RCC 7860 (cell line): Measurements from ENCODE around the gene DNER.

Experiments used
- DNase-seq: peaks from one replicate; pipeline ENCODE4 v3.0.0-alpha.2; 2015; ENCODE audit warnings: low spot score
- FAIRE-seq: peaks from 2 replicates; lab custom pipeline; 2012; peaks lifted over from hg19 to GRCh38; lab: Jason Lieb, UNC

Gene DNER

DNA sequence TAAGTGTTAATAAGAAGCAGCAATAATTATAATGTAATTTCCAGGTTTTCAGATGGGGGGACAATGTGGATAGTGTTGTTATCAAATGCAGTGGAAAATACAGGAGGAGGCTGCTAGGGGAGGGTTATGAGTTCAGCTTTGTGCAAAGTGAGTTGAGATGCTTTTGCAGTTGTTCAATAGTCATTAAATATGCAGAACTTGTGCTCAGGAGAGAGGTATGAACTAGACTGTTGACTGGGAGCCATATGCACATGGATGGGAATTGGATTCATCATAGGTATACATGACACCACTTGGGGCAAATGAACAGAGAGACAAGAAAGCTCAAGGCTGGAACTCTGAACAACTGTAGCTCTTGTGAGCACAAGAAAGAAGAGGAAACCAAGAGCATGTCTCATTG is 261.1 kb downstream of the DNER start:
- FAIRE-seq (no peak), DNase-seq (no peak)

GRCh38 chr2:229451852-229452251 is 262.5 kb downstream of the DNER start:
- FAIRE-seq (no peak), DNase-seq (no peak)

DNA sequence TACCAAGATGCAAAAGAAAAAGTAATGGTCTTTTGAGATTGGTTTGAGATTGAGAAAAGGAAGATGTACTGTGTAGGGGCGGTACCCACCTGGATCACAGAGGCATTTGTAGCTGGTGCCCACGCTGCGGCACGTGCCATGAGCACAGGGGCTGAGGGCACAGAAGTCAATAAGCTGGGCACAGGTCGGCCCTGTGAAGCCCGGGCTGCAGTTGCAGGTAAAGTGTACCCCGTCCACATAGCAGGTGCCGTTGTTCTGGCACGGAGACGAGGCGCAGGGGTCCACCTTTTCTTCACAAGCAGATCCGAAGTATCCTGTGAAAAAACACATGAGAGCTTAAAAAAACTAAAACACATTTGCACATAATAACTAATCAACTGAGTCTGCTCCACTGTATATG is 267.1 kb downstream of the DNER start:
- FAIRE-seq (no peak), DNase-seq (no peak)

DNA sequence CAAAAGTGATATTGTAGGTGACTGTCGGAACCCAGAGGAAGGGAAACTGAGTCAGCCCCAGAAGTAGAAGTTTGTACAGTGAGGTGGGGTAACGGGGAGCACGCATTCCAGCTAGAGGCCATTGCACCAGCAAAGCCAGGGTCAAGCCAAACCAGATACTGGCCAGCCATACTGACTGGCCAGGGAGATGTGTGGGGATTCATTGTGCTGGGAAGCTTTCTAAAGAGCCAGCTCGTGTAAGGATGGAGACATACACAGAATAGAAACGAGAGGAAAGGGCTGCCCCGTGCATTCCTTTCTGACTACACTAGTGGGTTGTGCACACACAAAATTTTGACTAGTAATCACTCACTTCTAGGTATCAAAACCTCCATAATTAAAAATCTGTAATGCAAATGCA is 268.0 kb downstream of the DNER start:
- no peak for DNase-seq
- no peak for FAIRE-seq

DNA sequence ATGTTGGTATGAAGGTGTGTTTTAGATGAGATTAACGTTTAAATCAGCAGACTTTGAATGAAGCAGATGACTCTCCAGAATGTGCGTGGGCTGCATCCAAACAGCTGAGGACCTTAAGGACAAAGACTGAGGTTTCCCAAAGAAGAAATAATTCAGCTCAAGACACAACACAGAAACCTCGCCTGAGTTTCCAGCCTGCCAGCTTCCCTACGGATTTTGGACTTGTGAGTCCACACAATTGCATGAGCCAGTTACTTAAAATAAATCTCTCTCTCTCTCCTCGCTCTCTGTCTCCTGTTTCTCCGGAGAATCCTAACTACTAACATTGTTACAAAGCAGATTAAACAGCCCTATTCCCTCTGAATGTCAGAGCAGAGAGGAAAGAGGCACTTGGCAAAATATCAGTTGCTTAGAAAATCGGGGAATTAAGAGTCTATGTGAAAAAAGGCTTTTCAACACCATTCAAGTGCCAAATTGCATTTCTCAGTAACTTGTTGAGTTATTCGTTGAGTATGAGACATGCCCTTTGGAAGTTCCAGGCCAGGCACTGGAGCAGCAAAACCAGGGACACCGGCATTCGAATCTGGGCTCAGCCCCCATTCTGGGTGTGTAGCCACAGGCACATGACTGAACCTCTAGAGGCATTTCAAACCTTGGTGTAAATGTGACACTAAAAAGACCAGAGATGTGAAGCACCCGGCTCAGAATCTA is 268.7 kb downstream of the DNER start:
- DNase-seq (no peak), FAIRE-seq (no peak)

- DNase-seq: peak; percentile 94
- peak; percentile 80 for FAIRE-seq
Observed at GRCh38 chr2:229445019-229445418, 269.3 kb downstream of the DNER start.

DNA sequence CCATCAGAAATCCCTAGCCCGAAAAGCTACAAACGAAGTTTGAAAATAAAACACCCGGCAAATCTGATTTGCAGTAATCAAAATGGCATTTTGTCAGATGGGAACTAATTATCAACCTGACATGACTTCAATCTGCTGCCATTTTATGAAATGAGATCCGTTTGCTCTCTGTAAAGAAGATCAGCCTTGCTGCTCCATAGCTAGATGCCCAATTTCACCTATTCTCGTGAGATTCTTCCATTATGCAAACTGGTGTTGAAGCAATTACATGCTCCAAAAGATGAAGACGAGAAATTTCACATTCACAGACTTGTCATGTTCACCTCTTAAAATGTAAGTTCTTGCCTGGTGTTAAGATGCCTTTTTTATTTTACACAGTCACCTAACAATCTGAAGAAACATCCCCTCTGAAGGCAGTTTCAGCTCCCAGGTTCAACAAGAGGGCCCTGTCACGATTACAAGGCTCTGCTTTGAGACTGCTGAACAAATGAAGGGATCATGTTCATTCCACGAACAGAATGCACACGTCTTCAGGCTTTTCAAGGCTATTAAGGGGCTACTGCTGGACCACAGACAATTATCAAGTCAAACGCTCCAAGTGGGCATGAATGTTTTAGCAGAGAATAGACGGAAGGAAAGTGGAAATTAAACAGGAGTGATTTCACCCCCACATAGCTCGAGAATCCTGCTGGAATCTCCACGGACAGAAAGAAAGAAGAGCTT is 270.6 kb downstream of the DNER start:
- DNase-seq (no peak), FAIRE-seq (no peak)

- DNase-seq (no peak), FAIRE-seq (no peak)
Observed at GRCh38 chr2:229443141-229443540, 271.2 kb downstream of the DNER start.

DNA sequence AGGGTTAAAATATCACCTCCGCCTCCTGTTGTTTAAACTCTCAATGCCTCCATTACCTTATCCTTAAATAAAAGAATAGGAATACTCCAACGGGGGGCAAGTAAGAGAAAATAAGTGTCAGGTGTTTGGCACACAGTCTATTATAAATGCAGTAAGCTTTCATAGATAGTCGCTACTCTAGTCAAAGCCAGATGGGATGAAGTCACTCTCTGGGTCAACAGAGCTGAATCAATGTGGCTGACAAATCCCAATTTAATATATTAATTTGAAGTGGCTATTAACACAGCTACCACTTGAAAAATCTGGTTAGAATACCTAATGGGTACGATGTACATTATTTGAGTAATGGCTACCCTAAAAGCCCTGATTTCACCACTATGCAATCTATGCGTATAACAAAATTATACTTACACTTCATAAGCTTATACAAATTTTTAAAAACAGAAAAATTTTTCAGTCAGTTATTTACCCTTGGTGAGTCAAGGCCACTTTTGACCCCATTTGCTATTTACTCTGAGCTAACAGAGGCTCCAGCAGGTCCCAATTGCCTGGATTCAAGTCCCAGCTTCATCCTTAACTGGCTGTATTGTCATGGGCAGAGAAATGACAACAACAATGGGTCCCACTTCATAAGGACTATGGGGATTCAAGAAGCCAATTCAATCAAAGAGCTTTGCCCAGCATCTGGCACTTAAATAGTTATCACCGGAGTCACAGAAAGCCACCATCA is 275.8 kb downstream of the DNER start:
- no peak for DNase-seq
- no peak for FAIRE-seq

- no peak for DNase-seq
- no peak for FAIRE-seq
Observed at GRCh38 chr2:229437467-229437866, 276.9 kb downstream of the DNER start.

DNA sequence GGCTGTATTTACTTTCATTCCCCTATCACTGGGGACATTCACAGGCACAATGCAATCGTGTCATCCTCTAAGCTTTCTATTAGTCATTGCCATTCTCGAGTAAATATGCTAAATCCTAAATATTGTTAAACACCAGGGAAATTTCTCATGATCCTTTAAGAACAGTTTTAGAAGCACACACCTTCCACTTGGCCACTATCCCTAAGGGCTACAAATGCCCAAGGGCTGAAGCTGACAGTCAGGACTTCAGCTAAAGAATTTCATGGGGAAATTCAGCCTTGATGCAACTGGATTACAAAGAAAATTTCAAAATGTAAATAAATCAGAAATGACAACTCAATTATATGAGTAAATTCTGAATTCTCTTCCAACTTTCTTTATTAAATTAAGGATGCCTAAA is 280.2 kb downstream of the DNER start:
- FAIRE-seq (no peak), DNase-seq (no peak)

- no peak for FAIRE-seq
- DNase-seq: no peak
Observed at GRCh38 chr2:229433351-229433750, 281.0 kb downstream of the DNER start.

DNA sequence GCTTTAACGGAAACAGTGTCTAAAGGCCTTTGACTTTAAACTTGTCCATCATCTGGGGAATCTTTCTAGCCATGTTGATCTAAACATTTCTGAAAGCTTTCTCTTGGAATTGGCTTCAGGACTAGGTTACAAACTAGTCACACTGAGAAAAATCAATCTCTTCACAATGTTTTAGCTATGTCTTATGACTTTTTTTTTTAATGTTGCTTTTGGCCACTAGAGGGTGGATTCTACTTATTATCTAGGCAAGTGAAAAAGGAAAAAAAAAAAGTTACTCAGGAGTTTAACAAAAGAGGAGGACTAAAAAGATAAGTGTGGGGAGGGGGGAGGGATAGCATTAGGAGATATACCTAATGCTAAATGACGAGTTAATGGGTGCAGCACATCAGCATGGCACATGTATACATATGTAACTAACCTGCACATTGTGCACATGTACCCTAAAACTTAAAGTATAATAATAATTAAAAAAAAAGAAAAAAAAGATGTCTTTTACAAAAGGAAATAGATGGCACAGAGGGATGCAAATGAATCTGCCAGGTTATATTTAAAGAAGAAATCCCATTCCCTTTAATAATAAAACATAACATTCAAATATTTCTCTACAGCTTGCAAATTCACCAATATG is 282.9 kb downstream of the DNER start:
- DNase-seq (peak; percentile 53), FAIRE-seq (peak; percentile 71)

DNA sequence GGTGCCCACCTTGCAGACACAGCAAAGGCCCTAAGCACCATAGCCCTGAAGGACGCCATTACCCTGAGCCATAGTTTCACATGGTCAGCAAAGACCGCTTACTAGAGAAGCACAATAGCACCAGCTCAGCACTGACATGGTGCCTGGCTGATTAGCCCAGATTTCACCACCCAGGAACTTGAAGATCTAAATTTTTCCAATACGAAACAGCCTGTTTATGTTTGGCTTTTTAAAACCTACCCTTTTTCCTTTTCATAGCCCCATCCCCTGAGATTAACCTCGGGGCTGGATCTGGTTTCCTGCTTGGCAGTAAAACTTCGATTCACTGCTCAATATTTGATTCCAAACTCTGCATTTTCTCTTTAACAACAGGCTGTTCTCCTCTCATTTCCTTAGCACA is 284.8 kb downstream of the DNER start:
- DNase-seq (no peak), FAIRE-seq (no peak)

DNA sequence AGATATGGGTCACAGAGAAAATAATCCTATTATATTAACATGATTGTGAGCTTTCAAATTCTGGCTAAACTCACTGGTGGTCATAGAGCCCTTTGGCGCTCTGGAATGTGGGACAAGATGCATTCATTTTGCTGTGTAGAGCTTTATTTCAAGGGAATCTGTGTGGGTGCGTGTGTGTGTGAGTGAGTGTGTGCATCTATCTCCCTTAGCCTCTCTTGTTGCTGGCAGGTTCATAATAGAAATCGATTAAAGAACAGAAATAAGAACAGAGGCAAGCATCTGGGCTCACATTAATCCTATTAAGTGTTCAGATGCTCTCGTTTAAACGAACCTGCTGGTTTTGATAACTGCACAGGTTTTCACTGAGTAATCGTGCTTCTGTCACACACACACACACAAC is 287.9 kb downstream of the DNER start:
- no peak for FAIRE-seq
- DNase-seq: no peak

DNA sequence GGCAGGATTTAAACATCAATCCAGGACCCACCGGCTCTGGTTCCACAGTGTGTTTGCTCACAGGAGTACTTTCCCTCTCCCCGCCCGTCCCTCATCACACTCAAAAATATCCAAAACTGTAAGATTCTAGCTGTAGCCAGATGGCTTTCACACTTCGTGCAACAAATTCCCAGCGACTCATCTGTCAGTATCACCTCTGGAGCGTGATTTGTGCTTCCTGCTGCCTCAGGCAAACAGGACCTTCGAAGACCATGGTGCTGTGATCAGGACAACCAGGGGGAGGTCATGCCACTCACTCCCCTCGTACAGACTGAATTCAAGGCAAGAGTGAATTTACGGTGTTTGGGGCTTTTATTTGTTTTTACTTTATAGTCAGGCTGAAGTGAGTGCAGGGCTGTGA is 288.8 kb downstream of the DNER start:
- DNase-seq (no peak), FAIRE-seq (no peak)

DNA sequence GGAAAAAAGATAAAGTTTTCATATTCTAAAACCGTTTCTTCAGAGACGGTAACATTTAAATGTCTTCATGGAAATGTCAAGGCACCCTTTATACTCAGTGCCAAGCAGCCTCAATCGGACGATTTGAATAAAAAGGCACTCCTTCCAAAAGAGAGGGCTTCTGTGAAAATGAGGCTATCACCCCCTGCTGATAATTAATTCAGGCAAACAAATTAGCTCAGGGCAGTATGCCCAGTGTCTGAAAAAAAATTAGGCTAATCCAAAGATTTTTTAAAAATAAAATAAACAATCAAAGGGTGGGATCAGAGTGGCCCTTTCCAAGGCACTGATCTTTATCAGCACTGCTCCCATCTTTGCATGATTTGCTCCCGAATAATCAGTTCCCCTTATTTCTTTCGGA is 292.3 kb downstream of the DNER start:
- DNase-seq (no peak), FAIRE-seq (no peak)

GRCh38 chr2:229419158-229419557 is 295.2 kb downstream of the DNER start:
- no peak for FAIRE-seq

DNA sequence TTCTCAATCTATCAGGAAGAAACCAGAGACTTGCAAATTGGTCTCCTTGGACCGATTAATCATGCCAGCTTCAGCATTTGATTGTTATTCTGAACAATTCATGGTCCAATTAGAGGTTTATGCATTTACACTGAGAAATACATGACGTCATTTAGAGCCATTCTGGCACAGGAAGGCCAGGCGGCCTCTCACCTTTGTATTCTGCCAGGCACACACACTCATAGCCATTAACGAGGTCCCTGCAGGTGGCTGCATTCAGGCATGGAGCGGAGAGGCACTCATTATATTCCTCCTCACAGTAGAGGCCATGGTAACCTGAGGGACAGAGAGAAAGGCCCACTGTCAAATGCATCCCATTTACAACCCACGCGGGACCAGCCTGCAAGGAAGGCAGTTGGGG is 296.4 kb downstream of the DNER start:
- FAIRE-seq (no peak), DNase-seq (no peak)

More at GRCh38 chr2:229419158-229419557, 295.2 kb downstream of the DNER start:
- no peak for DNase-seq

GRCh38 chr2:229417176-229417575 is 297.2 kb downstream of the DNER start:
- FAIRE-seq (no peak), DNase-seq (no peak)

- DNase-seq (no peak), FAIRE-seq (no peak)
Observed at GRCh38 chr2:229416116-229416694, 298.1 kb downstream of the DNER start.
